Esophagus mucosa (tissue), 1 donor: ENCODE results near the gene GIPR. TPM values are rescaled to one million over a fixed set of nuclear protein-coding genes. Genes with fewer than 3 reads are reported as not detected.

ENCODE experiments used
- total RNA-seq: library from RNA; stranded (reverse); gene quantifications from one replicate; pipeline ENCODE4 v1.2.4, GENCODE V29; 2023
- donor health status: DM: yes; HTN: yes; CAD: no.

Gene GIPR
- total RNA-seq, 1 donor from 2014 or later = 0.16 TPM

Other genes with a start within 250 kb of the GIPR start
- gene ERCC1, start 244.3 kb upstream of the GIPR start, total RNA-seq = 48.5 TPM
- gene FOSB, start 200.2 kb upstream of the GIPR start, total RNA-seq = 2.5 TPM
- gene RTN2, start 171.2 kb upstream of the GIPR start, total RNA-seq = 1.4 TPM
- 2.4 TPM for gene PPM1N, start 169.8 kb upstream of the GIPR start, total RNA-seq
- 48.8 TPM for gene VASP, start 160.7 kb upstream of the GIPR start, total RNA-seq
- gene OPA3, start 83.4 kb upstream of the GIPR start, total RNA-seq = 10.0 TPM
- 0.56 TPM for gene GPR4, start 66.0 kb upstream of the GIPR start, total RNA-seq
- gene EML2, start 28.8 kb upstream of the GIPR start, total RNA-seq = 85.4 TPM
- 387 TPM for gene SNRPD2, start 23.7 kb downstream of the GIPR start, total RNA-seq
- 5.7 TPM for gene QPCTL, start 24.4 kb downstream of the GIPR start, total RNA-seq
- 30.3 TPM for gene FBXO46, start 62.7 kb downstream of the GIPR start, total RNA-seq
- not detected for gene MEIOSIN, start 65.2 kb downstream of the GIPR start, total RNA-seq
- gene SIX5, start 101.0 kb downstream of the GIPR start, total RNA-seq = 8.8 TPM
- gene DMPK, start 114.3 kb downstream of the GIPR start, total RNA-seq = 15.5 TPM
- gene DMWD, start 124.6 kb downstream of the GIPR start, total RNA-seq = 17.4 TPM
- 0.12 TPM for gene RSPH6A, start 147.1 kb downstream of the GIPR start, total RNA-seq
- 42.9 TPM for gene SYMPK, start 194.9 kb downstream of the GIPR start, total RNA-seq
- gene FOXA3, start 196.1 kb downstream of the GIPR start, total RNA-seq = not detected
- gene IRF2BP1, start 217.9 kb downstream of the GIPR start, total RNA-seq = 10.0 TPM
- 3.7 TPM for gene MYPOP, start 234.4 kb downstream of the GIPR start, total RNA-seq
- not detected for gene NANOS2, start 246.6 kb downstream of the GIPR start, total RNA-seq